HL-60/S4 treated with retinoic acid at 250 ng/mL for 4 days and 3 days (cell line): ENCODE measurements around the gene BOLA1.
"Not testable (repeated sequence)": the region's sequence is repeated elsewhere in the genome, so short reads cannot be mapped to it uniquely, and the experiment has no call there.

Experiments
- in situ Hi-C: fragments of 300-500 bp; cut with MboI; formaldehyde crosslinking; loops from 2 replicates; pipeline ENCODE4 v1.7.0; 2022; ENCODE audit warnings: low sequenced_read_pairs

The BOLA1 gene

DNA sequence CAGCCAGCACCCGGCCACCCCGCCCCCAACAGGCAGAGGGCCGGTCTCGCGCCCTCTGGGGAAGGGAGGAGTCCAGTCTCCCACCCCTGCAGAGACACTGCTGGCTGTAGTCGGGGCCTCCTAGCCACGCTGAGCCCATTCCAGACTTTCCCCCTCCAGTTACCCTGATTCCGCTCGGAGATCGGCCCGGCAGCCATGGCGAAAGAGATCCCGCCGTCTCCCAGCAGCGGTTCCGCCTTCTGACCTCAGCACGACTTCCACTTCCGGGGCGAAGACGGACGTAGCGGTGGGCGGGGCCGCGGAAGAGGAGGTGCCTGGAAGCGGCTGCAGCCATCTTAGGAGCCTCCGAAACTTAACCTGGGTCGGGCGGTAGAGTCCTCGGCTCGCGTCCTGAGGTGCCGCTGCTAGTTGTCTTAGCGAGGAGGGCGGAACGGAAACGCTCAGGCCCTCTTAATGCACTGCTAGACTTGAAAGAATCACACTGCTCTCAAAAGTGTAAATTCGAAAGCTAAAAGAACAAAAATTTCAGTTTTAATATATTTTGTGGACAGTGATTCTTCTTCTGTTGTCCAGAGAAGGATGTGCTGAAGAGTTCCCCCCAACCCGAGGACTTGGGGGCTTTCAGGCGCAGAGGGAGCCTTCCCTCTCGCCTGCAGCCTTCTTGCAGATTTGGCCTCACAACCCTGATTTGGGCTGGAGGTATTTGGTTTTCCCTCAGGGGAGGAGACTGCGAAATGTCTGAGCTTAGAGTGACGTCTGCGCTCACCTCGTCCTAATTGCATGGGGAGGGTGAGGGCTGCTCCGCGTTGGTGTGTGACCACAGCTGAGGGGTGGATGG is 28.4 kb downstream of the BOLA1 start, which contains the start of gene SF3B4:
SF3B4 (minus strand) TSS at position 241 of the 838 bp plus-strand sequence; CDS start at position 197, 44 bp downstream.
- in situ Hi-C loops = no loop called here

DNA sequence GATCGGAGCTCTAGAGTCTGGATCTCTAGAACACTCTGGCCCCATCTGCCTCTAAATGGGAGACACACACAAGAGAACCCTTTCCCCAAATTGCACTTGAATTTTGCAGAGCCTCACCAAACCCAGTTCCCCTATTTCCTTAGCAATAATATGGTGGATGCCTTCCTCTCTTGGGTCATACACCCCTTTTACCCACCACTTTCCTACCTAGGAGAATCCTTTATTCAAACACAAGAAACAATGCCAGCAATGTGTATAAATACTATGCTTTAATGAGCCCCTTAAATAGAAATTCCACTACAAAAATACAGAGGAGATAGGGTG is 29.0 kb downstream of the BOLA1 start:
- in situ Hi-C loops = no loop called here

DNA sequence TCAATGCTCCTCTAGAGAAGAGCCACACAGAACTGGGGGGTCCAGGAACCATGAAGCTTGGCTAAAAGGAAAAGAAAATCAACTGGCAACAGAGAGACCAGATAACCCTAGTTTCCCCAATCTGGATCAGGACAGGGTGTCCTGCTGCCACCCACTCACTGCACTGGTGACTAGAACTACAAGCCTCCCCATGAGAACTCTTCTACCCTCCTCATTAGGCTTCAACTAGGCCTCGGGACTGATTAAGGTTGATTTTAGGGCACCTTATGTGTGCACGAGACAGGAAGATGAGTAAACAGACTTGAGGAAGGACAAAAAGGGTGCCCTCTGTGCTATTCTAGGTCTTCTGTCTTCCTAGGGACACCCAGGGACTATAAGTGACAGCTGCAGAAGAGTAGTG is 30.5 kb downstream of the BOLA1 start:
- in situ Hi-C loops = no loop called here

GRCh38 chr1:149931212-149931790 is 31.9 kb downstream of the BOLA1 start:
- in situ Hi-C loops = no loop called here

- in situ Hi-C loops = no loop called here
These were observed 33.1 kb downstream of the BOLA1 start for GRCh38 chr1:149932474-149932873.

- in situ Hi-C loops = no loop called here
These were observed 33.8 kb downstream of the BOLA1 start for GRCh38 chr1:149933208-149933607.

GRCh38 chr1:149934356-149934755 is 35.0 kb downstream of the BOLA1 start:
- in situ Hi-C loops = no loop called here

DNA sequence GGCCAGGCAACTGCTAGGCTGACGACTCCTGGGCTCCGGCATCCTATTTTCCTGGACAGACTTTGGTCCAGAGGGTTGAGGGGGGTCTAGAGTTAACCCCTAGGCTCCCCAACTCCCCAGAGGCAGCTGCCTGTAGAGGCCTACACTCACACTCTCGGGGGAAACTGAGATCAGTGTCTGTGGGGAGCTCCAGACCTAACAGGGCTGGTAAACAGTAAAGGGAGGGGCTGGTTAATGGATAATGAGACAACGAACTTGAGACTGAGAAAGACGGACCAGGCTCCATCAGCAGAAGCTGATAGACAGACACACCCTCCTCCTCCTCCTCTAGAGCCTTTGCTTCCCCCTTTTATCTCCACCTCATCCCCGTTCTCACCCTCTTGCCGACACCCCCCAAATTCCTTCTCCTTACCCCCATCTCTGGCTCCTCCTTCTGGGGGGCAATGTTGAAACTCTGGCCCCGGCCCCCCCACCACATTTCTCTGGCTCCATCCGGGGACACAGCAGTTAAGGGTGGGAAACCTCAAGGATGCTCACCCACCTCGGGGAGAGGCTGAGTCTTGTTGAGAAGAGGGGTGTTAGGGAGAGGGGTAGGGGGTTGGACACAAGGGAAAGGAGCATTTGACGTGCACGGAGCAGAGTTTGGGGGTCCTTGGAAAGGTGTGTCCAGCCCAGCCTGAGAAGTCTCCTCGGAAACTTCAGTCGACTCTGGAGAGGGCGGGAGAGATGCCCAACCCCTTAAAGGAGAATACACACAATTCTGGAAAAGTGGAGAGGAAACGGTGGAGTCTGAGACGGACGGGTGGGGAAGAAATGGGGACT is 37.0 kb downstream of the BOLA1 start, which contains the start of gene MTMR11:
MTMR11 (minus strand) TSS at position 710 of the 822 bp plus-strand sequence; CDS start at position 478, 232 bp downstream.
- in situ Hi-C loops = no loop called here

DNA sequence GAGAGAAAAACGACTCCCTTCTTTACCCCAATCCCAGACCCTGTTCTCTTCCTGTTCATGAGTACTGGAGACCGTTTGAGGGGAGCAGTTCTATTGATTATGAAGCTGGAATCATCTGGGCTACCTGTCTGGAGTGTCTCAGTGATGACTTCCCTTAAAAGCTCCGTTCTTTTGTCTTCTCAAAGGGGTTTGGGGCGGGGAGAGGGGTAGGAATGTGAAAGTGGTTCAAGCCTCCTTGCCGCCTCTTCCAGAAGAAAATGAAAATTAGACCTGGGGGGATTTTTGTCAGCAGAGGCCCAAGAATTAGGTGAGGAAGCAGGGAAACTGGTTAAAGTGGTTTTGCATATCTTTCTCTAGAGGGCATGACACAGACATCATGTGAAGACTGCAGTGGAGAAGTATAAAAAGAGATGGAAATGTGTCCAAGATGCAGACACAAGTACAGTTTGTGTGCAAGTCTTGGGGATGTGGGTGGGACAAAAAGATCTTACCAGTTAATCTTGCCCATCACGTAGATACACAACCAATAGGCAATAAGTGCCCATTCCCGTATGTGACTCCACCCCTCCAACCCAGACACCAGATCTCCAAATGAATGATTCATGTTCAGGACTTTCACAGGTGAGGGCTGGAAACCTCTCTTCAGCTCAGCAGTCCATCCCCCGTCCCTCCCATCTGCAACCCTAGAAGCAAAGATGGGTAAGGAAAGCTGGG is 37.8 kb downstream of the BOLA1 start:
- in situ Hi-C loops = no loop called here

DNA sequence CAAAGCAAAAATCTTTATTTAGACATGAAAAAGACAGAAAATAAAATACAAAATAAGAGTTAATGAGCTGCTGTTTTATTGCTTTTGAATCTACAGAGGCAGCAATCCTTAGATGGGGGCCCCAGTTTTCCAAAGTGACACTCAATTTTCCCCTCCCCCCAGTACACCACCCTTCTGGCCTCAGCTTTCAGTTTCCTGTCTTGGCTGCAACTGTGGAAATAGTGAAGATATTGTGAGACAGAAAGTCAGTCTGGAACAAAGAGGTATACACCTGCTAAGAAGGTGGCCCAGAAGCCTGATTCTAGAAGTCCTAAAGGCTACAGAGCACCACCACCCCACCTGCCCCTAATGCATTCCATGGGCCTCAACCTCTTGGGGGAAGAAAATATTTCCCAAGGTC is 38.4 kb downstream of the BOLA1 start:
- in situ Hi-C loops = no loop called here

GRCh38 chr1:149938668-149939003 is 39.3 kb downstream of the BOLA1 start:
- in situ Hi-C loops = not testable (repeated sequence)

GRCh38 chr1:149940427-149940826 is 41.1 kb downstream of the BOLA1 start:
- in situ Hi-C loops = no loop called here

DNA sequence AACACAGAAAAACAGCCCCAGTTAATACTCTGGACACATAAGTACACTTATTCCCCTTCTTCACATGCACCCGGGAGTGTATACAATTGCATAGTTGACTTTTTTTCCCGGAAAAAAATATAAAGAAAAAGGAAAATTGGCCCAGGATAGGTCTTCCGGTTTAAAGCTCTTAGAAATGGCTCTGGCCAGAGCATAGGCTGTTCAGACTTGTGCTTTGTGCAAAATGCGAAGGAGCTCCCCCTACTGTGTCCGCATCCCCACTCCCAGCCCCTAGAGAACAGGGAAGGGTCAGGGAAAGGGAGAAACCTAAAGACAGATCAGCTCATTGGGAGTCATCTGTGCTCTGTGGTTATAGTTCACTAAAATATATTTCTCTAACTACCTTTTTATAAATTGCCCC is 42.8 kb downstream of the BOLA1 start:
- in situ Hi-C loops = no loop called here

DNA sequence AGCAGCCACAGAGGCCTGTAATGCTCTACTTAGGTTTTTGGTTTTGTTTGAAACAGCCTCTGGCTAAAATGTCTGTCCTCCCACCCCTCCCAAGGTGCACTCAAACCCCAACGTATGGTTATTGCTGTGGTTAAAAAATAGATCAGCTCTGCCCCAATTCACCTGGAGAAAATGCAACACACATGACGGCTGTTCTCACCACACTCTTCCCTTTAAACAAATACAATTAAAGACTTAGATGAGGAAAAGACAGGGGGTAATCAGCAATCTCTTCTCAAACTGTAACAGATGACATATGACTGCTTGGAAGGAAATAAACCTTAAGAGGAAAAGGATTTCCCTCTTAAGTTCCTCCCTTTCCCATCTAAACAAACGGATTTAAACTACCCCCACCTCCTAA is 43.5 kb downstream of the BOLA1 start:
- in situ Hi-C loops = no loop called here

DNA sequence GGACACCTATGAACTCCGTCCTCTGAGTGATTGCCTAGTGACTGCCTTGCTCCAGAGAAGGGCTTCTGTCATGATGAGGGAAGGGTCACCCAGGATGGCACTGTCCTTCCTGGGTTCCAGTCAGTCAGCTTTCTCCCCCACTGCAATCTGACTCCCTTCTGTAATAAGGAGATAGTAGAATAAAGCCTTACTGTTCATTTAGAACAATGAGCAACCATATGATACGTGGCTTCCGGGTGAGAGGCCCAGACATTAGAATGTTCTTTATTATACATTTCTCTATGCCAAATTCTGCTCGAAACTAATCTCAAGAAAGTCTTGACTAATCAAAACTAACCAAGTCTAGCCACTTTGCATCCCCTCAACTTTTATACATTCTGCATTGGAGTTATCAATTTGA is 45.8 kb downstream of the BOLA1 start:
- in situ Hi-C loops = no loop called here

DNA sequence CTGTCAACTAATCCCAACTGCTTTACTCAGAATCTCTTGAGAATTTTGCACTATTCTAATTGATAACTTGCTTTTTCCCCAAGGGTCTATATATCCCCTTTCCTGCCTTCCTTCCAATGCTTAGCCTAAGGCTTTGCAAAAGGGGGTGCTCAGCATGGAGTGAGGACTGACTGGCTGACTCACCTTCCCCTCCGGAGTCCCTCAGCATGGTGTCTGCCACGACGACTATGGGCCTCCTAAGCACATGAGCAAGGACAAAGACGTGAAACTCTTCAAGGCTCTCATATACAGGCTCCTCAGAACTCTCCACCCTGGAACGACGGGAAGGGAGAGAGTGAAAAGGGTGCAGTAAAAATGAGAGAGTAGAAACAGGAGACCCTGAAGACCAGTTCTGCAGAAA is 50.5 kb downstream of the BOLA1 start:
- in situ Hi-C loops = no loop called here
